Measurements from ENCODE around the gene MMP17. TPM values are rescaled to one million over a fixed set of nuclear protein-coding genes. Genes with fewer than 3 reads are reported as not detected.

Gene MMP17
- polyA plus RNA-seq, 1 of the 3 experiments (the other 2 are of a cell fraction) = 14.0 TPM

- Histone ChIP-seq H3F3A (replicated peaks; ENCODE audit: insufficient read depth) (no peaks in the 10 kb centered on the region), H3K9me3 (no peaks in the 10 kb centered on the region), H3K9me2 (no peaks in the 10 kb centered on the region), H2AFZ (ENCODE audit: low read depth) (no peak overlapping the region), H3K4me2 (no peak overlapping the region), H3K27ac (ENCODE audit: low read depth in 2 of 2, low read length in 1 of 2) (no peak overlapping the region), H3K4me3 (ENCODE audit: low read depth in 2 of 2, low read length in 1 of 2) (no peak overlapping the region), H3K36me3 (replicated peaks in 1 of 2; ENCODE audit: control insufficient read depth in 1 of 2, insufficient read depth in 2 of 2, low read length in 1 of 2) (no peaks in the 10 kb centered on the region), H3K4me1 (ENCODE audit: control insufficient read depth in 1 of 2, insufficient read depth in 2 of 2, low read depth in 1 of 2, low read length in 1 of 2) (no peaks in the 10 kb centered on the region), H3K9ac (no peak overlapping the region), H4K20me1 (ENCODE audit: insufficient read depth) (no peaks in the 10 kb centered on the region), H3K79me2 (ENCODE audit: insufficient read depth) (no peaks in the 10 kb centered on the region), H3K27me3 (ENCODE audit: insufficient read depth) (no peaks in the 10 kb centered on the region)
- no peak for DNase-seq
- POLR2A ChIA-PET = no interaction called here
- TF ChIP-seq RCOR1 (IDR thresholded peaks at IDR 0.05; ENCODE audit: low read length) = no peak
- no peak for TF ChIP-seq USF1 (IDR thresholded peaks at IDR 0.05; ENCODE audit: borderline replicate concordance, low read depth)
- no peak for TF ChIP-seq RXRA (IDR thresholded peaks at IDR 0.05; ENCODE audit: borderline replicate concordance, low read depth)
- TF ChIP-seq FOXM1 (IDR thresholded peaks at IDR 0.05; ENCODE audit: low read depth) = no peak
- CTCF ChIA-PET = interaction anchor here (1.8 kb wide), 1 partner anchor 10 kb away, joined by 3 read pairs; no protein-coding TSS in a partner anchor
- 60% methylated on average over 7 of the region's 7 CpGs for WGBS (ENCODE audit: low lambda C conversion rate)
Measured at GRCh38 chr12:131815131-131815530, 13.1 kb upstream of the MMP17 start.

- Histone ChIP-seq H3K9ac (no peak overlapping the region), H3K4me3 (ENCODE audit: low read depth in 2 of 2, low read length in 1 of 2) (no peak overlapping the region), H3K9me2 (no peaks in the 10 kb centered on the region), H3F3A (replicated peaks; ENCODE audit: insufficient read depth) (no peaks in the 10 kb centered on the region), H3K27me3 (ENCODE audit: insufficient read depth) (no peaks in the 10 kb centered on the region), H2AFZ (ENCODE audit: low read depth) (no peak overlapping the region), H3K79me2 (ENCODE audit: insufficient read depth) (no peaks in the 10 kb centered on the region), H3K27ac (ENCODE audit: low read depth in 2 of 2, low read length in 1 of 2) (no peak overlapping the region), H3K4me2 (no peak overlapping the region), H3K4me1 (ENCODE audit: control insufficient read depth in 1 of 2, insufficient read depth in 2 of 2, low read depth in 1 of 2, low read length in 1 of 2) (no peaks in the 10 kb centered on the region), H3K36me3 (replicated peaks in 1 of 2; ENCODE audit: control insufficient read depth in 1 of 2, insufficient read depth in 2 of 2, low read length in 1 of 2) (no peaks in the 10 kb centered on the region), H3K9me3 (no peaks in the 10 kb centered on the region), H4K20me1 (ENCODE audit: insufficient read depth) (no peaks in the 10 kb centered on the region)
- TF ChIP-seq MAX (IDR thresholded peaks at IDR 0.05; ENCODE audit: low read depth) = no peak
- TF ChIP-seq POLR2AphosphoS5 (IDR thresholded peaks at IDR 0.05; ENCODE audit: low read depth, low read length) = no peak
- no peak for TF ChIP-seq CTCF (IDR thresholded peaks at IDR 0.05)
- no peak for TF ChIP-seq CHD2 (IDR thresholded peaks at IDR 0.05; ENCODE audit: low read length, partially characterized antibody)
- no peak for TF ChIP-seq GABPA (IDR thresholded peaks at IDR 0.05; ENCODE audit: low read depth)
- TF ChIP-seq RCOR1 (IDR thresholded peaks at IDR 0.05; ENCODE audit: low read length) = no peak
- TF ChIP-seq FOXM1 (IDR thresholded peaks at IDR 0.05; ENCODE audit: low read depth) = no peak
- no peak for TF ChIP-seq RFX5 (IDR thresholded peaks at IDR 0.05; ENCODE audit: low read length)
- ChIA-PET CTCF (interaction anchor here (1.2 kb wide), 1 partner anchor 13 kb away, joined by 3 read pairs; no protein-coding TSS in a partner anchor), POLR2A (no interaction called here)
- DNase-seq = no peak
- 63% methylated on average over 5 of the region's 5 CpGs for WGBS (ENCODE audit: low lambda C conversion rate)
Measured at GRCh38 chr12:131816495-131816894, 11.7 kb upstream of the MMP17 start.
